DOHH2 (cell line): Measurements from ENCODE around the gene RNF8.

Experiments
- H3F3A ChIP-seq: fragments of 200-600 bp; sonication (generic), shearing (Covaris generic); 2 replicates; pipeline ENCODE4 v1.6.0; 2016; ENCODE audit warnings: antibody characterized with exemption, mild to moderate bottlenecking; ENCODE audit not compliant: control insufficient read depth, insufficient read depth
- H3K27ac ChIP-seq: fragments of 200-600 bp; sonication (generic); 2 replicates; pipeline ENCODE4 v1.5.1; 2014; ENCODE audit warnings: low read depth, mild to moderate bottlenecking, low read length, moderate library complexity
- H3K27me3 ChIP-seq: fragments of 200-600 bp; sonication (generic); 2 replicates; pipeline ENCODE4 v1.6.1; 2014; ENCODE audit warnings: mild to moderate bottlenecking, low read length, mixed read lengths; ENCODE audit not compliant: control insufficient read depth
- H3K36me3 ChIP-seq: fragments of 200-600 bp; sonication (generic); 2 replicates; pipeline ENCODE4 v1.6.1; 2014; ENCODE audit warnings: mild to moderate bottlenecking, low read length, moderate library complexity, mixed read lengths; ENCODE audit not compliant: control insufficient read depth
- H3K4me1 ChIP-seq: fragments of 200-600 bp; sonication (generic); 2 replicates; pipeline ENCODE4 v1.6.1; 2014; ENCODE audit warnings: mild to moderate bottlenecking, low read length, mixed read lengths; ENCODE audit not compliant: control insufficient read depth
- H3K4me2 ChIP-seq: fragments of 200-600 bp; sonication (generic); 2 replicates; pipeline ENCODE4 v1.6.0; 2014; ENCODE audit warnings: mild to moderate bottlenecking, low read length, moderate library complexity
- H3K4me3 ChIP-seq: fragments of 200-600 bp; sonication (generic); 2 replicates; pipeline ENCODE4 v1.5.1; 2014; ENCODE audit warnings: mild to moderate bottlenecking, low read length, mixed read lengths
- H3K79me2 ChIP-seq: fragments of 200-600 bp; sonication (generic); 2 replicates; pipeline ENCODE4 v1.6.1; 2014; ENCODE audit warnings: mild to moderate bottlenecking, low read length, mixed read lengths; ENCODE audit not compliant: control insufficient read depth
- H3K9me2 ChIP-seq: fragments of 200-600 bp; sonication (generic); replicated peaks from 2 replicates; pipeline ENCODE4 v1.6.1; 2014; ENCODE audit warnings: mild to moderate bottlenecking, low read length, mixed read lengths; ENCODE audit not compliant: control insufficient read depth
- H3K9me3 ChIP-seq: fragments of 200-600 bp; sonication (generic); 2 replicates; pipeline ENCODE4 v1.6.1; 2014; ENCODE audit warnings: antibody characterized with exemption, low read length, mixed read lengths; ENCODE audit not compliant: control insufficient read depth, insufficient read depth
- H4K20me1 ChIP-seq: fragments of 200-600 bp; sonication (generic); 2 replicates; pipeline ENCODE4 v1.6.0; 2014; ENCODE audit warnings: low read depth, mild to moderate bottlenecking, antibody characterized with exemption, low read length, moderate library complexity; ENCODE audit not compliant: control insufficient read depth, insufficient read depth
- CTCF ChIP-seq: fragments of 200-600 bp; sonication (generic); IDR thresholded peaks from one replicate; pipeline ENCODE4 v1.5.1; 2014; ENCODE audit warnings: antibody characterized with exemption, mild to moderate bottlenecking, low read depth, low read length; ENCODE audit not compliant: poor library complexity, severe bottlenecking
- EZH2phosphoT487 ChIP-seq: fragments of 200-600 bp; sonication (generic); IDR thresholded peaks from 2 replicates; pipeline ENCODE4 v1.6.1; 2017; ENCODE audit warnings: borderline replicate concordance, mild to moderate bottlenecking, antibody characterized with exemption, low read length, moderate library complexity, mixed read lengths

RNF8 gene

GRCh38 chr6:37309692-37310091 is 44.1 kb upstream of the RNF8 start:
- no peaks in the 10 kb centered on the region for H3F3A ChIP-seq
- H3K4me1 ChIP-seq: no peaks in the 10 kb centered on the region
- H3K4me2 ChIP-seq: no peak overlapping the region
- no peaks in the 10 kb centered on the region for H3K79me2 ChIP-seq
- H3K4me3 ChIP-seq: no peak overlapping the region
- H3K27me3 ChIP-seq: no peaks in the 10 kb centered on the region
- no peak overlapping the region for H3K27ac ChIP-seq
- H4K20me1 ChIP-seq: no peaks in the 10 kb centered on the region
- TF ChIP-seq EZH2phosphoT487 (no peak), CTCF (no peak)
- no peaks in the 10 kb centered on the region for H3K36me3 ChIP-seq
- no peaks in the 10 kb centered on the region for H3K9me3 ChIP-seq
- H3K9me2 ChIP-seq: no peaks in the 10 kb centered on the region

GRCh38 chr6:37310966-37311365 is 42.8 kb upstream of the RNF8 start:
- Histone ChIP-seq H3K4me3 (no peak overlapping the region), H3K36me3 (no peaks in the 10 kb centered on the region), H3K27ac (no peak overlapping the region), H3F3A (no peaks in the 10 kb centered on the region), H3K79me2 (no peaks in the 10 kb centered on the region), H3K9me3 (no peaks in the 10 kb centered on the region), H3K4me2 (no peak overlapping the region), H4K20me1 (no peaks in the 10 kb centered on the region), H3K9me2 (no peaks in the 10 kb centered on the region), H3K27me3 (no peaks in the 10 kb centered on the region), H3K4me1 (no peaks in the 10 kb centered on the region)
- no peak for TF ChIP-seq EZH2phosphoT487
- no peak for TF ChIP-seq CTCF

- Histone ChIP-seq H3F3A (no peaks in the 10 kb centered on the region), H3K9me3 (no peaks in the 10 kb centered on the region), H3K4me3 (no peak overlapping the region), H3K27ac (no peak overlapping the region), H3K36me3 (peaks cover 6% of the 10 kb centered on the region; the same call in 1 of the 2 replicates), H3K27me3 (no peaks in the 10 kb centered on the region), H3K4me2 (no peak overlapping the region), H3K4me1 (no peaks in the 10 kb centered on the region), H3K9me2 (no peaks in the 10 kb centered on the region), H3K79me2 (no peaks in the 10 kb centered on the region), H4K20me1 (no peaks in the 10 kb centered on the region)
- TF ChIP-seq CTCF (no peak), EZH2phosphoT487 (no peak)
These were observed 41.9 kb upstream of the RNF8 start for GRCh38 chr6:37311741-37312473.
